Endodermal cell (in vitro differentiated cells): Measurements from ENCODE around the gene SAV1. TPM values are rescaled to one million over a fixed set of nuclear protein-coding genes. Genes with fewer than 3 reads are reported as not detected.
A peak's percentile ranks its signal among the peaks of the same experiment; 100 is the strongest.

Source experiments
- DNase-seq: peaks from one replicate; pipeline ENCODE4 v3.0.0-alpha.2; 2017
- H3K27ac ChIP-seq: 2 replicates; pipeline ENCODE4 v1.5.1; 2013; ENCODE audit warnings: mild to moderate bottlenecking, low read depth, low read length, moderate library complexity
- H3K27me3 ChIP-seq: 2 replicates; pipeline ENCODE4 v1.6.1; 2013; ENCODE audit warnings: mild to moderate bottlenecking, low read length, moderate library complexity; ENCODE audit not compliant: insufficient read depth, control insufficient read depth, poor library complexity, severe bottlenecking
- H3K36me3 ChIP-seq: 2 replicates; pipeline ENCODE4 v1.7.0; 2013; ENCODE audit warnings: mild to moderate bottlenecking, low read length, moderate library complexity; ENCODE audit not compliant: control insufficient read depth, insufficient read depth
- H3K4me1 ChIP-seq: one replicate; pipeline ENCODE4 v1.7.0; 2013; ENCODE audit warnings: low read length; ENCODE audit not compliant: control insufficient read depth, insufficient read depth
- H3K4me3 ChIP-seq: 2 replicates; pipeline ENCODE4 v1.5.1; 2013; ENCODE audit warnings: mild to moderate bottlenecking, low read length, moderate library complexity
- H3K9ac ChIP-seq: 2 replicates; pipeline ENCODE4 v1.6.1; 2013; ENCODE audit warnings: mild to moderate bottlenecking, low read length, moderate library complexity; ENCODE audit not compliant: poor library complexity, severe bottlenecking; ENCODE audit errors: extremely low read depth
- H3K9me3 ChIP-seq: 2 replicates; pipeline ENCODE4 v1.6.1; 2013; ENCODE audit warnings: mild to moderate bottlenecking, low read length, moderate library complexity; ENCODE audit not compliant: control insufficient read depth
- H3K27ac Mint-ChIP-seq: 2 replicates; pipeline ENCODE4 v1.8.0; 2020; ENCODE audit warnings: mixed read lengths
- H3K27me3 Mint-ChIP-seq: 2 replicates; pipeline ENCODE4 v1.8.0; 2021; ENCODE audit warnings: mild to moderate bottlenecking, mixed read lengths; ENCODE audit not compliant: insufficient read depth
- H3K36me3 Mint-ChIP-seq: 2 replicates; pipeline ENCODE4 v1.8.0; 2020; ENCODE audit warnings: low read depth, mixed read lengths
- H3K4me1 Mint-ChIP-seq: 2 replicates; pipeline ENCODE4 v1.8.0; 2020; ENCODE audit warnings: mixed read lengths
- H3K4me3 Mint-ChIP-seq: 2 replicates; pipeline ENCODE4 v1.8.0; 2020; ENCODE audit warnings: mild to moderate bottlenecking, moderate library complexity, mixed read lengths
- H3K9me3 Mint-ChIP-seq: 2 replicates; pipeline ENCODE4 v1.8.0; 2020; ENCODE audit warnings: mild to moderate bottlenecking, mixed read lengths
- WGBS, 2 experiments: methylation state at CpG; one replicate each; pipeline versions ENCODE4 v1.1.5 to v1.1.7; 2013; ENCODE audit warnings: missing lambda C conversion rate in 2 of 2, mixed read lengths in 1 of 2; ENCODE audit not compliant: insufficient coverage in 1 of 2, insufficient read length in 1 of 2; 5-methylcytosine and 5-hydroxymethylcytosine counted together
- total RNA-seq, 2 donors: library from RNA; stranded (reverse); fragmentation: NEBNext Ultra II Directional in 1 of 2; extraction: Animal tissue kit (Norgen Biotek cat#: 25700) in 1 of 2; gene quantifications; 2 replicates in 1 of 2; 3 replicates in 1 of 2; pipeline ENCODE4 v1.2.1, GENCODE V29; 2021
- TF ChIP-seq, protein P1 (sequence below): fragments of 200-600 bp; sonication (generic); conservative IDR thresholded peaks from 2 replicates; pipeline ENCODE4 v1.5.0; 2021; ENCODE audit warnings: antibody characterized with exemption, mild to moderate bottlenecking

The SAV1 gene
- total RNA-seq, 2 donors from 2014 or later = 42.1 to 44.0 TPM

DNA sequence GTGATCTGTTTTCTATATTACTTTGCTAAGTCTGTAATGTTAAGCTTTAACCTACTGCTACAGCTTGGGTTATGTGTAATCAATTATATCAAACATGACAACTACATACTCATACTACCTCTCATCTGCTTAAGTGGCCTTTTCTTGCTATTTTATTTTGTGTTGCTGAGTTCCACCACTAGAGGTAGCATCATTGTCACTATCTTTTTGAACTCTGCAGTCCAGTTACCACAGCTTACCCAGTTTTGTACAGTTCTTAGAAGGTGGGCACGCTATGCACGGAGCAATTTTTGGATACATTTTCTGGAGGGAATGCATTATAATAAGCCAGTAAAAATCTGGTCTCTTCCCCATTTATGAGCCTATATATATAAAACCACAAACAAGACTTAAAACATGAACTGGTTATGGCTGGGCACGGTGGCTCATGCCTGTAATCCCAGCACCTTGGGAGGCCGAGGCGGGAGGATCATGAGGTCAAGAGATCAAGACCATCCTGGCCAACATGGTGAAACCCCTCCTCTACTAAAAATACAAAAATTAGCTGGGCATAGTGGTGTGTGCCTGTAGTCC is 48.5 kb downstream of the SAV1 start:
- Histone ChIP-seq H3K4me1 (no peaks in the 10 kb centered on the region), H3K27ac (no peak overlapping the region), H3K9me3 (no peaks in the 10 kb centered on the region), H3K4me3 (no peak overlapping the region), H3K36me3 (no peaks in the 10 kb centered on the region), H3K27me3 (no peaks in the 10 kb centered on the region), H3K9ac (no peak overlapping the region)
- WGBS, 2 experiments = 90 to 96% methylated on average over 4 to 5 of the region's 5 CpGs
- DNase-seq = no peak
- no peak overlapping the region for H3K27ac Mint-ChIP-seq
- no peaks in the 10 kb centered on the region for H3K36me3 Mint-ChIP-seq
- no peak overlapping the region for H3K4me3 Mint-ChIP-seq
- H3K9me3 Mint-ChIP-seq = no peaks in the 10 kb centered on the region
- TF ChIP-seq, protein P1, sequence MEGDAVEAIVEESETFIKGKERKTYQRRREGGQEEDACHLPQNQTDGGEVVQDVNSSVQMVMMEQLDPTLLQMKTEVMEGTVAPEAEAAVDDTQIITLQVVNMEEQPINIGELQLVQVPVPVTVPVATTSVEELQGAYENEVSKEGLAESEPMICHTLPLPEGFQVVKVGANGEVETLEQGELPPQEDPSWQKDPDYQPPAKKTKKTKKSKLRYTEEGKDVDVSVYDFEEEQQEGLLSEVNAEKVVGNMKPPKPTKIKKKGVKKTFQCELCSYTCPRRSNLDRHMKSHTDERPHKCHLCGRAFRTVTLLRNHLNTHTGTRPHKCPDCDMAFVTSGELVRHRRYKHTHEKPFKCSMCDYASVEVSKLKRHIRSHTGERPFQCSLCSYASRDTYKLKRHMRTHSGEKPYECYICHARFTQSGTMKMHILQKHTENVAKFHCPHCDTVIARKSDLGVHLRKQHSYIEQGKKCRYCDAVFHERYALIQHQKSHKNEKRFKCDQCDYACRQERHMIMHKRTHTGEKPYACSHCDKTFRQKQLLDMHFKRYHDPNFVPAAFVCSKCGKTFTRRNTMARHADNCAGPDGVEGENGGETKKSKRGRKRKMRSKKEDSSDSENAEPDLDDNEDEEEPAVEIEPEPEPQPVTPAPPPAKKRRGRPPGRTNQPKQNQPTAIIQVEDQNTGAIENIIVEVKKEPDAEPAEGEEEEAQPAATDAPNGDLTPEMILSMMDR = peak; percentile 73
- no peaks in the 10 kb centered on the region for H3K4me1 Mint-ChIP-seq
- no peaks in the 10 kb centered on the region for H3K27me3 Mint-ChIP-seq

DNA sequence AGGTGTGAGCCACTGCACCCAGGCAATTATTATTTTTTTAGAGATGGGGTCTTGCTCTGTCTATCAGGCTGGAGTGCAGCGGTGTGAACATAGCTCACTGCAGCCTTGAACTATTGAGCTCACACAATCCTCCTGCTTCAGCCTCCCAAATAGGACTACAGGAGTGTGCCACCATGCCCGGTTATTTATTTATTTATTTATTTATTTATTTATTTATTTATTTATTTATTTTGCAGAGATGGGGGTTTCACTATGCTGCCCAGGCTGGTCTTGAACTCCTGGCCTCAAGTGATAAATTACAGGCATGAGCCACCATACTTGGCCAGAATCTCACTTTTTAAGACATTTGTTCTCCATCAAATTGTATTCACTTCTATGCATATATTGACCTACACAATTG is 51.8 kb downstream of the SAV1 start:
- H3K27ac Mint-ChIP-seq = no peak overlapping the region
- H3K4me1 Mint-ChIP-seq = no peaks in the 10 kb centered on the region
- no peak overlapping the region for H3K27ac ChIP-seq
- H3K9ac ChIP-seq = no peak overlapping the region
- WGBS, 2 experiments = 100% methylated on average over 1 of the region's 2 CpGs; no CpG with 5 or more reads in 1 of the 2 experiments
- no peaks in the 10 kb centered on the region for H3K36me3 Mint-ChIP-seq
- TF ChIP-seq, protein P1 = no peak
- H3K4me3 Mint-ChIP-seq = no peak overlapping the region
- no peaks in the 10 kb centered on the region for H3K27me3 Mint-ChIP-seq
- H3K9me3 Mint-ChIP-seq = no peaks in the 10 kb centered on the region
- H3K36me3 ChIP-seq = no peaks in the 10 kb centered on the region
- H3K9me3 ChIP-seq = no peaks in the 10 kb centered on the region
- no peaks in the 10 kb centered on the region for H3K27me3 ChIP-seq
- H3K4me1 ChIP-seq = no peaks in the 10 kb centered on the region
- no peak overlapping the region for H3K4me3 ChIP-seq
- no peak for DNase-seq

DNA sequence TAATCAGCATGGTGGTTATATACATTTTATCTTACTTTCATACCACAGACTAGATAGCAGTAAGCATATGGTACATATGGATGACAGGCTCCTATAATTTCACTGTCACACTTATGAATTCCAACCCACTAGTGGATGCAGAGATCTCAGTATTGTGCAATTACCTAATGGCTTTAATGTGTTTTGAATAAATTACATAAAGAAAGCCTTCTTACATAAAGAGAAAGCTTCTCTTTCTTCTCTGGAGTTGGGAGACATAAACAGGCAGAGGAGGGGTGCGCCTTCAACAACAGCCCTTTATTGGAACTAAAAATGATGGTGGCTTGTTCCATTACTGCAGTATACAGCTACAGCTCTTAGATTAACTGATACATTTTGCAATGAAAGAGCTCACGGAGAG is 52.6 kb downstream of the SAV1 start:
- DNase-seq = no peak
- 86% methylated on average over 2 of the region's 2 CpGs; no CpG with 5 or more reads in 1 of the 2 experiments for WGBS, 2 experiments
- H3K36me3 ChIP-seq = no peaks in the 10 kb centered on the region

More for the DNA sequence above, 52.6 kb downstream of the SAV1 start:
- no peaks in the 10 kb centered on the region for H3K27me3 Mint-ChIP-seq
- no peak overlapping the region for H3K27ac Mint-ChIP-seq
- H3K4me3 Mint-ChIP-seq = no peak overlapping the region
- no peak overlapping the region for H3K9ac ChIP-seq
- no peaks in the 10 kb centered on the region for H3K36me3 Mint-ChIP-seq
- TF ChIP-seq, protein P1 = no peak
- H3K4me3 ChIP-seq = no peak overlapping the region
- no peaks in the 10 kb centered on the region for H3K9me3 ChIP-seq
- H3K4me1 Mint-ChIP-seq = no peaks in the 10 kb centered on the region
- no peaks in the 10 kb centered on the region for H3K4me1 ChIP-seq
- H3K9me3 Mint-ChIP-seq = no peaks in the 10 kb centered on the region
- H3K27me3 ChIP-seq = no peaks in the 10 kb centered on the region
- no peak overlapping the region for H3K27ac ChIP-seq
